ENCODE results near the gene ALPL. TPM values are rescaled to one million over a fixed set of nuclear protein-coding genes. Genes with fewer than 3 reads are reported as not detected.
"Not testable (repeated sequence)": the region's sequence is repeated elsewhere in the genome, so short reads cannot be mapped to it uniquely, and the experiment has no call there.

ALPL gene
- total RNA-seq, 1 experiment from 2014 or later: 84.8 TPM

DNA sequence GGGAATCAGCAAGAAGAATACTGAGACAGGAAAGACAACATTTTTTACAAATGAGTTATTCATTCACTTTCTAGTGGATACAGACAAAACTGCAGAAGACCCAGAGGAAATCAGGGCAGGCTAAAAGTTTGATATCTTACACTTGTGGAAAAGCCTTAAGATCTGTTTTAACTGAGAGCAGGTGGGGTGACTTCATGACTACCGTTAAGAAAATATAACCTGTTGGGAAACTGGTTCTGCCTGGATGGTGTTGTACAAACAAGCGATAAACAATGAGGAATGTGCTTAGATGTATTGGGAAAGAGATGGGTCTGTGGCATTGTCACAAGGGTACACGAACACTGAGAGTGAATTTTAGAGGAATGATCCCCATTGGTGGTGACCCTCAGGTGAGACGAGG is 41.3 kb upstream of the ALPL start:
- H3K56ac ChIP-seq (ENCODE audit: insufficient read length, low read depth, low read length); H3K79me1 ChIP-seq (ENCODE audit: insufficient read depth, low read depth, low read length, poor library complexity, severe bottlenecking); H2BK12ac ChIP-seq (ENCODE audit: insufficient read length, low read depth, low read length); H3K9me3 Mint-ChIP-seq; H2AFZ ChIP-seq (ENCODE audit: low read length); H3K79me2 ChIP-seq (ENCODE audit: insufficient read depth, low read length); H3K9me3 ChIP-seq (ENCODE audit: control insufficient read depth, low read depth, low read length); H3K14ac ChIP-seq (ENCODE audit: insufficient read depth, low read length); H3K18ac ChIP-seq (ENCODE audit: insufficient read length, low read depth, low read length); H3K27ac ChIP-seq (ENCODE audit: insufficient read length, low read depth, low read length); H3K27me3 ChIP-seq (ENCODE audit: insufficient read depth, low read length); H4K5ac ChIP-seq (ENCODE audit: insufficient read length, low read depth, low read length); H3T11ph ChIP-seq (ENCODE audit: low read length); H3K27me3 Mint-ChIP-seq (ENCODE audit: low read depth); H2BK120ac ChIP-seq (ENCODE audit: low read depth, low read length, poor library complexity, severe bottlenecking); DNase-seq; H4K20me1 ChIP-seq (ENCODE audit: control insufficient read depth, insufficient read depth, insufficient read length); H2AK5ac ChIP-seq (ENCODE audit: insufficient read length, low read length); H4K91ac ChIP-seq (ENCODE audit: insufficient read length, low read depth, low read length); H3K23ac ChIP-seq (ENCODE audit: insufficient read length, low read depth, low read length); H3K4ac ChIP-seq (ENCODE audit: low read depth, low read length); H2BK15ac ChIP-seq (ENCODE audit: low read depth, low read length); H3K23me2 ChIP-seq (ENCODE audit: insufficient read length, low read depth, low read length, poor library complexity, severe bottlenecking); H4K8ac ChIP-seq (replicated peaks; ENCODE audit: insufficient read length, low read depth, low read length); H3K4me1 ChIP-seq (ENCODE audit: insufficient read depth, low read length); H2BK5ac ChIP-seq (ENCODE audit: insufficient read length, low read length); H2BK20ac ChIP-seq (ENCODE audit: low read depth, low read length, poor library complexity, severe bottlenecking); H3K9ac ChIP-seq (ENCODE audit: extremely low read depth, insufficient read length, low read length): not testable (repeated sequence)
- H3K27ac Mint-ChIP-seq: peak overlapping the region in 2 of 3 experiments; percentile 6 to 85; a peak in 4 of 7 replicates
- no CpG with 5 or more reads among the region's 4 CpGs for WGBS (ENCODE audit: extremely low coverage, insufficient read length, low lambda C conversion rate)
- H3K4me3 Mint-ChIP-seq: peak overlapping the region; percentile 0 to 2; a peak in 1 of 5 replicates
- peaks cover 34 to 38% of the 10 kb centered on the region in 2 experiments for H3K4me1 Mint-ChIP-seq
- H3K4me2 ChIP-seq (ENCODE audit: insufficient read depth, insufficient read length, low read length): peak overlapping the region; percentile 17
- peaks cover 2 to 16% (median 3%) of the 10 kb centered on the region in 3 experiments; a peak in 4 of 7 replicates for H3K36me3 Mint-ChIP-seq (ENCODE audit: insufficient read depth in 1 of 3, low read depth in 3 of 3)
